ENCODE data around the gene GSTA2.
A peak's percentile ranks its signal among the peaks of the same experiment; 100 is the strongest.
"Not testable (repeated sequence)": the region's sequence is repeated elsewhere in the genome, so short reads cannot be mapped to it uniquely, and the experiment has no call there.

The GSTA2 gene

GRCh38 chr6:52763322-52763916 lies at the start of gene GSTA2:
TSS of gene GSTA2 (minus strand) at chr6:52763475. CDS start at chr6:52757947, 5,528 bp downstream.
- DNase-seq: not testable (repeated sequence)

DNA sequence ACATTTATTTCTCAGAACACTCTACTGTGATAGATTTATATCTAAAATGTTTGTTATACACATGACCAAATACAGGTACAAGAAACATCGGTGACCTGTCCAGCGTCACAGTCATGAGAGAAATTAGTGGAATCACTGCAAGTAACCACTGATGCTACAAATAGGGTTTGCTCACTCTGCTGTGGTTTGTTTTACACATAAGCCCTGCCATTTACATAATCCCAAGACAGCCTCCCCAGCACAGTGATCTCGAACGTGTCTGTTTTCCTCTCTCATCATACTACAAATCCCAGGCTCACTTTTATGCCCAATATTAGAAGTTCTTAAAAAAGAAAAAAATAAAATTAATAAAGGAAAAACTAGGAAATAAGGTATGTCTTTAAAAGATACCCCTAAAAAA lies 46.5 kb upstream of the GSTA2 start:
- DNase-seq: not testable (repeated sequence)

- DNase-seq: no peak
These were observed 45.4 kb upstream of the GSTA2 start for GRCh38 chr6:52808660-52809059.

DNA sequence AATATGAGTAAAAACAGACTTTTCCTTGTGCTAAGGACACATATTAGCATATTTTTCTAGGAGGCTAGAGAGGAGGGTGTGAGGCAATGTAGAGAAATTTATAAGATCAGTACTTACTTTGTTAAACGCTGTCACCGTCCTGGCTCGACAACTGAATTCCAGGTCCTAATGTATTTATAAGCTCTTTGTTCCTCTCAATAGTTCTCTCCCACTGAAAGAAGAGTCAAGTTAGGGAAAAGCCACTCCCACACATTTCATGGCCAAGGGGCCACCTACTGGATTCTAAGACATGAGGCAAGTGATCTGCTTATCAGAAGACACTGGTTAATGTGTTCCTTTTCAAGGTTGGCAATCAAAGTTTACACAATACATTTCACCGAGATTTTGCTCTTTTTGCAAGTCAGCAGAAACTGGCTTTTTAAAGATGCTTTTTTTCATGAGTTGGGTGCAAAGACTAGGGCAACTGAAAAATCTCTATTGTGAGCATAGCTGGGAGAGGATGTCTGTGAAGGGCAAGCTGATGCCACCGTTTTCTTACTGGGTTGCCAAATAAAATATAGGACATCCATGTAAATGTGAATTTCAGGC lies 40.5 kb upstream of the GSTA2 start, which contains the start of gene GSTA1:
Gene GSTA1, minus strand, starts transcription at position 149 of the 588 bp plus-strand sequence. CDS start 4,549 bp downstream, outside the sequence.
- not testable (repeated sequence) for DNase-seq

GRCh38 chr6:52802806-52803205 lies 39.5 kb upstream of the GSTA2 start:
- DNase-seq: no peak

DNA sequence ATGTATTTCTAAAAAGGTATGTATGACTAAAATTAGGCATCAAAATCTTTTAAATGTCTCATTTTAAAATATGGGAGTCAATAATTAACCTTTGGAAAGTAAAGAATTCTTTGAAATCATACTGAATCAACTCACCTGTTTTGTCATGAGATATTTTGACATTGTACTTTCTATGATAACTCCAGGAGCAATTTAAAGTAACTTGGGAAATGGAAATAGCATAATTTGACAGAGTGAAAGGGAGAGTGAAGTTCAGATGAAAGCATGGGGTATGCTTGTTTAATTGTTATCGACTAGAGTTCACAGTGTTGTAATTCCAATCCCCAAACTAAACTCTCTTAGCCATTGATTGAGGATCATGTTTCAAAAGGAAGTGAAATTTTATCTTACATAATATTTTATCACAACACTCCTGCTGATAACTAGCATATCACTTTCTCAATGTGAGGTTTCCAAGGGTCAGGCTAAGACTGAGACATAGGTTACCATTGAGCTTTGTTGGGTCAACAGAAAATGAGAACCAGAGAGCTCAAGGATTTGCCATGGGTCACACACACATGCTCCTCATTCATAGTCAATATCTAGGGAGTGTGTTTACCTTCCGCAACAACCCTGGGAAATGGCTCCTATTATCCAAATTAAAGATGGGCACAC lies 38.0 kb upstream of the GSTA2 start:
- no peak for DNase-seq

- DNase-seq: not testable (repeated sequence)
These were observed 36.0 kb upstream of the GSTA2 start for GRCh38 chr6:52799272-52799671.

DNA sequence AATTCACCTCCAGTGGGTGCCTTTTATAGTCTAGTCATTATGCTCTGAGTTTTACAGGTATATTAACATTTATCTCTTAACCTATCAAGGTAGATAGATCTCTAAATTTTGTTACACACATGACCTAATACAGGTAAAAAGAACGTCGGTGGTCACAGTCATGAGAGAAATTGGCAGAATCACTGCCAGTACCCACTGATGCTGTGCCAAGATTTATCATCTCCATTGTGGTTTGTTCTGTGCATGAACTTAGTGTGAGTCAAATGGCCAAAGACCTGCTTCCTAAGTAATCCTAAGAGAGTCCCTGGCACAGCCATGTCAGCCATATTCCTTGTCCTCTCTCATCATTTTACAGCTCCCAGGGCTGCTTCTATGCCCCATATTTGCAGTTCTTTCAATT lies 31.1 kb upstream of the GSTA2 start:
- DNase-seq: not testable (repeated sequence)

DNA sequence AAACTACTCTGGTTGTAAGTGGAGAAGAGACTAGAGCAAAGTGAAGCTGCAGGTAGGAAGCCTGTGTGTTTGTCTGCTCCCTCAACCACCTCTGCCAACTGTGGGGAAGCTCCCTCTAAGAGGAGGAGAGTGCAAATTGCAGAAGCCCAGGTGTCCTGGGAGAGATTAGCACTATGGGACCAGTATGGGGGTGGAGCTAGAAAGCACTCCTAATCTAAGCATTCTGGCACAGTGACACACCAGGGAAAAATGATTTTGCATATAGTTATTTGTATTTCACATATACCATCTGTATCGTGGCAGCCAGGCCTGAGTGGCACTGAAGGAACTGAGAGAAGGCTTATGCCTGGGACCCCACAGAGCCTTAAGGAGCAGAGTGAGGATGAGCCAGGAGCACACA lies 27.6 kb upstream of the GSTA2 start:
- no peak for DNase-seq

DNA sequence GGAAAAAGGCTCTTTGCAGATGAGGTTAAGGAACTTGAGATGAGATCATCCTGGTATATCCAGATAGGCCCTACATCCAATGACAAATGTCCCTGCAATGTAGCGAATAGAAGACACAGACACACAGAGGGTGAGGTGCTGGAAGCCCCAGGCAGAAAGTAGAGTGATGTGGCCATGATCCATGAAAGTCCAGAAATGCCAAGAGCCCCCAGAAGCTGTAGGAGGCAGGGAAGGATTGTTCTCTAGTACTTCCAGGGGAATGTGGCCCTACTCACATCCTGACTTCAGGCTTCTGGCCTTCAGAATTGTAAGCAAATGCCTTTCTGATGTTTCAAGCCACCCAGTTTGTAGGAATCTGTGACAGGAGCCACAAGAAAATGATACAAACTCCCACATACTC lies 26.4 kb upstream of the GSTA2 start:
- not testable (repeated sequence) for DNase-seq

GRCh38 chr6:52788478-52788877 lies 25.2 kb upstream of the GSTA2 start:
- DNase-seq: no peak

DNA sequence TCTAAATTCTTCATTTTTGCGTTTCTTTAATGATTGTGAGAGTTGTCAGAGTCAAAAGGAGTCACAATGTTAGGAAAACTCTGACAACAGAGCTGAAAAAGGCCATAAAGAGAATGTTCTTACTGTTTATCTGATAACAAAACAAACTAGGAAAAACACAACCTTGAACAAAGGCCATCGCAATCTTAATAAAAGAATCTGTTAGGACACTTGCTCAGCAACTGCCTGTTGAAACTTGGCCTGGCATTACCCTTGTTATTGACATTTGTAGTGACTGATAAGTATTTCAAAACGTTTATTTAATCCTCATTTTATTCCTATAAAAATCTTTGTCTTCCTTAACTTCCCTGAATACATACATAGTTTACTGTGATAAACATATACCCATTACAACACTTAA lies 24.6 kb upstream of the GSTA2 start:
- DNase-seq: no peak

GRCh38 chr6:52786249-52786956 lies 23.1 kb upstream of the GSTA2 start:
- no peak for DNase-seq

DNA sequence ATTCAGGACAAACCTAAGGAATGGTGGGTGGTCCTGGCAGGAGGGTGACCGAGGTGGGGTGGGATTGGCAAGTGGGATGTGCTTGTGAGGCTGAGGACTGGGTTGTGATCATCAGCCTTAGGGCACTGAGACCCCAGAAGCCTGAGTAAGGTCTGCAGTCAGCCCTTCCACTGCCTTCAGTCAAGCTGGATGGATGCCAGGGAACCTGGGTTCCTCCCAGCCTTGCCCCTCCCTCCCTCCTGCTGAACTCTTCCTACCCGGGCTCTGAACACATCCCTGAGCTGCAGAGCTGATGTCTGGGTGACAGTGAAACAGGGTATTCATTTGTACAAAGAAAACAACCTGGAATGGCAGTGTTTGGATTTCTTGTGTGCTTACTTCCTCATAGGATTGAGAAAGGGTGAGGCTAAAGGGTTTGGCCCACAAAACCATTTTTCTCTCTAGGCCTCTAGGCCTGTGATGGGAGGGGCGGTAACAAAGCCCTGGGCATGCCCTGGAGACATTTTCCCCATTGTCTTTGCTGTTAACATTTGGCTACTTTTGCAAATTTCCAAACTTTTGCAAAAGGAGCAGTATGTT lies 19.5 kb upstream of the GSTA2 start:
- DNase-seq: not testable (repeated sequence)

- DNase-seq: not testable (repeated sequence)
These were observed 18.9 kb upstream of the GSTA2 start for GRCh38 chr6:52782209-52782608.

DNA sequence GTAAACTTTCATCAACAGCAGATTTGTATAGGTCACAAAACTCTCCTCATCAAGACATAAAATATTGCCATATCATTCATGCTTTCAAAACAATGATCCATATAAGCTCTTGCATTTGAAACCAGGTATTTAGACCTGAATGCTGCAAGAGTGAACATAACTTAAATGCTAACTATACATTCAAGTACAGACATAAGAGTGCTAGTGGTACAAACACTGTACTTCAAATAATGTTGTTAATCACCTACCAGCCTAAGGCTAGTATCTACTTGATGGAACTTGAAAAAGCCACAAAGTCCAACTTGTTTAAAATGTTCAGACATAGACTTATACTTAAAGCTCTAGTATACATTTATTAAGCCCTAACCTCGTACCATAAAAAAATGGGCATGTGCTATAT lies 16.0 kb upstream of the GSTA2 start:
- DNase-seq: no peak

- peak; percentile 40 for DNase-seq
These were observed 13.6 kb upstream of the GSTA2 start for GRCh38 chr6:52776711-52777351.

DNA sequence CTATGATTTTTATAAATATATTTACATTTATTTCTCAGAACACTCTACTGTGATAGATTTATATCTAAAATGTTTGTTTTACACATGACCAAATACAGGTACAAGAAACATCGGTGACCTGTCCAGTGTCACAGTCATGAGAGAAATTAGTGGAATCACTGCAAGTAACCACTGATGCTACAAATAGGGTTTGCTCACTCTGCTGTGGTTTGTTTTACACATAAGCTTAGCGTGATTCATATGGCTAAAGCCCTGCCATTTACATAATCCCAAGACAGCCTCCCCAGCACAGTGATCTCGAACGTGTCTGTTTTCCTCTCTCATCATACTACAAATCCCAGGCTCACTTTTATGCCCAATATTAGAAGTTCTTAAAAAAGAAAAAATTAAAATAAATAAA lies 6.1 kb upstream of the GSTA2 start:
- not testable (repeated sequence) for DNase-seq

DNA sequence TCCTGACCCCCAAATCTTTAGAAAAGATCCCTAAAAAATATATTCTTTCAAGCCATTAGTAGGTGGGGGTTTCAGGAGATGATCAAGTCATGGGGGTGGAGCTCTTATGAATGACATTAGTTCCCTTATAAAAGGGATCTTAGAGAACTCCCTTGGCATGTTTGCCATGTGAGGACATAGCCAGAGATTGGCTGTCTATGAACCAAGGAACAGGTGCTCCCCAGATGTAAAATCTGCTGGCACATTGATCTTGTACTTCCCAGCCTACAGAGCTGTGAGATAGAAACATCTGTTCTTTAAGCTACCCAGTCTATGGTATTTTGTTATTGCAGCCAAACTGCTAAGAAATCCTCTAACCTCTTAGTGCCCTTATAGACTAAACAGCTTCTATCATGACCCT lies 4.4 kb upstream of the GSTA2 start:
- not testable (repeated sequence) for DNase-seq

- not testable (repeated sequence) for DNase-seq
These were observed 1.4 kb downstream of the GSTA2 start for GRCh38 chr6:52761673-52762491.

DNA sequence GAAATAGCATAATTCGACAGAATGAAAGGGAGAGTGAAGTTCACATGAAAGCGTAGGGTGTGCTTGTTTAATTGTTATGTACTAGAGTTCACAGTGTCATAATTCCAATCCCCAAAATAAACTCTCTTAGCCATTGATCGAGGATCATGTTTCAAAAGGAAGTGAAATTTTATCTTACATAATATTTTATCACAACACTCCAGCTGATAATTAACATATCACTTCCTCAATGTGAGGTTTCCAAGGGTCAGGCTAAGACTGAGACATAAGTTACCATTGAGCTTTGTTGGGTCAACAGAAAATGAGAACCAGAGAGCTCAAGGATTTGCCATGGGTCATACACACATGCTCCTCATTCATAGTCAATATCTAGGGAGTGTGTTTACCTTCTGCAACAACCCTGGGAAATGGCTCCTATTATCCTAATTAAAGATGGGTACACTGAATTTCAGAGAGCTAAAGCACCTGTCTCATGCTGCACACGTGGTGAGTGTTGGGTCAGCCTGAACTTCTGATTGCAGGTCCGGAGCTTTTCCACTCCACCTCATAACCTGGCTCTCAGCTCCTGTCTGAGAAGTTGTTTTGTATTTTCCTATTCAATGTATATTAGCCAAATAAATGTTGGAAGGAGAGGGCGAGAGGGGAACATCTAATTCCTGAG lies 3.0 kb downstream of the GSTA2 start:
- no peak for DNase-seq
